GM18519 (cell line): ENCODE data around the gene AGMO.
"Not testable (repeated sequence)": the region's sequence is repeated elsewhere in the genome, so short reads cannot be mapped to it uniquely, and the experiment has no call there.

Source experiments
- ATAC-seq: cut with Tn5 transposase; IDR thresholded peaks from one replicate; pipeline ENCODE4 v1.9.1; 2021; ENCODE audit warnings: mild to moderate bottlenecking, moderate library complexity; ENCODE audit not compliant: unreplicated experiment, low FRiP score

Gene AGMO

GRCh38 chr7:15334536-15335263 is 227.1 kb downstream of the AGMO start:
- no peak for ATAC-seq

- no peak for ATAC-seq
Measured at GRCh38 chr7:15332956-15333355, 228.9 kb downstream of the AGMO start.

GRCh38 chr7:15330943-15331342 is 230.9 kb downstream of the AGMO start:
- ATAC-seq, result no peak

- no peak for ATAC-seq
Measured at GRCh38 chr7:15327001-15327400, 234.8 kb downstream of the AGMO start.

- no peak for ATAC-seq
Measured at GRCh38 chr7:15326044-15326644, 235.7 kb downstream of the AGMO start.

- no peak for ATAC-seq
Measured at GRCh38 chr7:15323550-15323949, 238.3 kb downstream of the AGMO start.

GRCh38 chr7:15317215-15317614 is 244.6 kb downstream of the AGMO start:
- ATAC-seq, result no peak

GRCh38 chr7:15315678-15316077 is 246.1 kb downstream of the AGMO start:
- ATAC-seq, result no peak

GRCh38 chr7:15314922-15315321 is 246.9 kb downstream of the AGMO start:
- ATAC-seq, result no peak

- ATAC-seq, result no peak
Measured at GRCh38 chr7:15313361-15313760, 248.5 kb downstream of the AGMO start.

- no peak for ATAC-seq
Measured at GRCh38 chr7:15309872-15310271, 251.9 kb downstream of the AGMO start.

GRCh38 chr7:15308821-15309220 is 253.0 kb downstream of the AGMO start:
- no peak for ATAC-seq

- ATAC-seq, result no peak
Measured at GRCh38 chr7:15306296-15306695, 255.5 kb downstream of the AGMO start.

GRCh38 chr7:15305002-15305600 is 256.7 kb downstream of the AGMO start:
- peak; percentile 66 for ATAC-seq

GRCh38 chr7:15303357-15303756 is 258.5 kb downstream of the AGMO start:
- ATAC-seq, result no peak

- ATAC-seq, result not testable (repeated sequence)
Measured at GRCh38 chr7:15300986-15301385, 260.8 kb downstream of the AGMO start.

GRCh38 chr7:15292138-15292537 is 269.7 kb downstream of the AGMO start:
- ATAC-seq, result no peak

GRCh38 chr7:15291699-15292098 is 270.1 kb downstream of the AGMO start:
- ATAC-seq, result no peak

- no peak for ATAC-seq
Measured at GRCh38 chr7:15288741-15289140, 273.1 kb downstream of the AGMO start.

- no peak for ATAC-seq
Measured at GRCh38 chr7:15284396-15284795, 277.4 kb downstream of the AGMO start.

- ATAC-seq, result no peak
Measured at GRCh38 chr7:15280078-15280733, 281.6 kb downstream of the AGMO start.
